GM12874 (cell line): Measurements from ENCODE around the gene MFRP.

Experiments
- TF ChIP-seq, protein P1 (sequence below): IDR thresholded peaks from 2 replicates; pipeline ENCODE4 v1.5.1; 2011; ENCODE audit warnings: low read depth, mild to moderate bottlenecking, control low read depth, low read length, moderate library complexity; ENCODE audit not compliant: insufficient read depth

Gene MFRP

DNA sequence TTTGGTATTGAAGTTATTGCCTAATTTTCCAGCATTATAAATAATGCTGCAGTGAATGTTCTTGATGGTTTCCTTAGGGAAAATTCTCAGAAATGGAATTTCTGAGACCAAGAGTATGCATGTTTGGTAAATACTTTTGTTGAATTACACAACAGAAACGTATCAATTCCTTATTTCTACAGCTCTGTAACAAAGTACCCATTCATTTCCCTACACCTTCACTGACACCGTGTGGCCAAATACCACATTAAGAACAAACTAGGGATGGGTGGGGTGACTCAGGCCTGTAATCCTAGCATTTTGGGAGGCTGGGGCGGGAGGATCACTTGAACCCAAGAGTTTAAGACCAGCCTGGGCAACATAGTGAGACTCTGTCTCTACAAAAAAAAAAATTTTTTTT lies 51.3 kb downstream of the MFRP start:
- TF ChIP-seq, protein P1, sequence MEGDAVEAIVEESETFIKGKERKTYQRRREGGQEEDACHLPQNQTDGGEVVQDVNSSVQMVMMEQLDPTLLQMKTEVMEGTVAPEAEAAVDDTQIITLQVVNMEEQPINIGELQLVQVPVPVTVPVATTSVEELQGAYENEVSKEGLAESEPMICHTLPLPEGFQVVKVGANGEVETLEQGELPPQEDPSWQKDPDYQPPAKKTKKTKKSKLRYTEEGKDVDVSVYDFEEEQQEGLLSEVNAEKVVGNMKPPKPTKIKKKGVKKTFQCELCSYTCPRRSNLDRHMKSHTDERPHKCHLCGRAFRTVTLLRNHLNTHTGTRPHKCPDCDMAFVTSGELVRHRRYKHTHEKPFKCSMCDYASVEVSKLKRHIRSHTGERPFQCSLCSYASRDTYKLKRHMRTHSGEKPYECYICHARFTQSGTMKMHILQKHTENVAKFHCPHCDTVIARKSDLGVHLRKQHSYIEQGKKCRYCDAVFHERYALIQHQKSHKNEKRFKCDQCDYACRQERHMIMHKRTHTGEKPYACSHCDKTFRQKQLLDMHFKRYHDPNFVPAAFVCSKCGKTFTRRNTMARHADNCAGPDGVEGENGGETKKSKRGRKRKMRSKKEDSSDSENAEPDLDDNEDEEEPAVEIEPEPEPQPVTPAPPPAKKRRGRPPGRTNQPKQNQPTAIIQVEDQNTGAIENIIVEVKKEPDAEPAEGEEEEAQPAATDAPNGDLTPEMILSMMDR, result no peak

GRCh38 chr11:119293461-119293860 lies 53.0 kb downstream of the MFRP start:
- TF ChIP-seq, protein P1, result no peak

- TF ChIP-seq, protein P1, result no peak
These were observed 55.5 kb downstream of the MFRP start for GRCh38 chr11:119290894-119291497.
